Esophagus squamous epithelium (tissue), 4 donors: ENCODE data around the gene TARS2.

ENCODE experiments used
- POLR2A ChIP-seq, 4 donors: fragments of 450-650 bp; IDR thresholded peaks; one replicate each; pipeline ENCODE4 v1.6.1; 2017; ENCODE audit warnings: antibody characterized with exemption in 4 of 4, mild to moderate bottlenecking in 4 of 4, moderate library complexity in 3 of 4
- TF ChIP-seq, protein P1 (sequence below), 6 experiments: fragments of 450-650 bp in 4 of 6; fragments of 200-600 bp in 2 of 6; sonication (generic) in 2 of 6; IDR thresholded peaks; one replicate each; pipeline ENCODE4 v1.5.1; 2016 to 2019; ENCODE audit warnings: antibody characterized with exemption in 6 of 6, mild to moderate bottlenecking in 4 of 6, moderate library complexity in 4 of 6

DNA sequence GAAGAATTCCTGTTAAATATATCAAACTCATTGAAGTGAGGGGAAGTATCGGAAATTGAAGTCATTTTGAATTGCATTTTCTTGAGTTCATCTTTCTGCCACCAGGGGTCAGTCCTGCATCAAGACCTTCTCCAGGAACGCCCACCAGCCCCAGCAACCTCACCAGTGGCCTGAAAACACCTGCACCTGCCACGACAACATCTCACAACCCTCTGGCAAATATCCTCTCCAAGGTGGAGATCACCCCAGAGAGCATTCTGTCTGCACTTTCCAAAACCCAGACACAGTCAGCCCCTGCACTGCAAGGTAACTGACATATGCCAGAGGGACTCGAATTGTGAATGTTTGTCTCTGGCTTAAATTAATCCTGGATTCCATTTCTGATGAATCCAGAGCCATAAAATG lies 22.8 kb upstream of the TARS2 start:
- TF ChIP-seq, protein P1, sequence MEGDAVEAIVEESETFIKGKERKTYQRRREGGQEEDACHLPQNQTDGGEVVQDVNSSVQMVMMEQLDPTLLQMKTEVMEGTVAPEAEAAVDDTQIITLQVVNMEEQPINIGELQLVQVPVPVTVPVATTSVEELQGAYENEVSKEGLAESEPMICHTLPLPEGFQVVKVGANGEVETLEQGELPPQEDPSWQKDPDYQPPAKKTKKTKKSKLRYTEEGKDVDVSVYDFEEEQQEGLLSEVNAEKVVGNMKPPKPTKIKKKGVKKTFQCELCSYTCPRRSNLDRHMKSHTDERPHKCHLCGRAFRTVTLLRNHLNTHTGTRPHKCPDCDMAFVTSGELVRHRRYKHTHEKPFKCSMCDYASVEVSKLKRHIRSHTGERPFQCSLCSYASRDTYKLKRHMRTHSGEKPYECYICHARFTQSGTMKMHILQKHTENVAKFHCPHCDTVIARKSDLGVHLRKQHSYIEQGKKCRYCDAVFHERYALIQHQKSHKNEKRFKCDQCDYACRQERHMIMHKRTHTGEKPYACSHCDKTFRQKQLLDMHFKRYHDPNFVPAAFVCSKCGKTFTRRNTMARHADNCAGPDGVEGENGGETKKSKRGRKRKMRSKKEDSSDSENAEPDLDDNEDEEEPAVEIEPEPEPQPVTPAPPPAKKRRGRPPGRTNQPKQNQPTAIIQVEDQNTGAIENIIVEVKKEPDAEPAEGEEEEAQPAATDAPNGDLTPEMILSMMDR (IDR thresholded peaks at IDR 0.05) = peak; percentile 76 to 86 (median 79)
- no peak for TF ChIP-seq POLR2A (IDR thresholded peaks at IDR 0.05)
